ENCODE results near the gene DNAJC13. TPM values are rescaled to one million over a fixed set of nuclear protein-coding genes. Genes with fewer than 3 reads are reported as not detected.

Gene DNAJC13
- total RNA-seq, 1 experiment from 2014 or later = 18.1 TPM

DNA sequence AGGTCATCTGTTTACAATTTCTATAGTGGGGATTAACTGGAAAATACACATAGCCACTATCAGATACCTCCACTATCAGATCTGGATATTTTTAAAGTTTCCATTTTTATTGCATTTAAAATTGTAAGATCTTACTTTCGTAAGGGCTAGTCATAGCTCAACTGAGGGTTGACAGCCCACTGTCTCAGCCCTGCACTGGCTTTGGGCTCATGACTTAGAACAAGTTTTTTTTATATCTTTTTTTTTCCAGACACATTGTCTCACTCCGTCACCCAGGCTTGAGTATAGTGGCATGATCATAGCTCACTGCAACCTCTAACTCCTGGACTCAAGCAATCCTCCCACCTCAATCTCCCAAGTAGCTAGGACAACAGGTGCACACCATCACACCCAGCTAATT is 48.8 kb upstream of the DNAJC13 start:
- Mint-ChIP-seq H3K9me3 (peaks cover 0 to 3% of the 10 kb centered on the region in 2 experiments; a peak in 2 of 5 replicates), H3K27me3 (ENCODE audit: low read depth) (no peaks in the 10 kb centered on the region), H3K27ac (no peak overlapping the region), H3K4me3 (no peak overlapping the region), H3K4me1 (no peaks in the 10 kb centered on the region), H3K36me3 (ENCODE audit: insufficient read depth in 1 of 3, low read depth in 3 of 3) (no peaks in the 10 kb centered on the region)
- H2AK5ac ChIP-seq (ENCODE audit: insufficient read length, low read length) = no peak overlapping the region
- H3K4me1 ChIP-seq (ENCODE audit: insufficient read depth, low read length) = no peaks in the 10 kb centered on the region
- no peak for TF ChIP-seq CTCF (conservative IDR thresholded peaks at IDR 0.05)
- no peaks in the 10 kb centered on the region for H3K27me3 ChIP-seq (ENCODE audit: insufficient read depth, low read length)
- DNase-seq = no peak
- no peak overlapping the region for H3T11ph ChIP-seq (ENCODE audit: low read length)
- no peak overlapping the region for H2BK120ac ChIP-seq (ENCODE audit: low read depth, low read length, poor library complexity, severe bottlenecking)
- H3K4me2 ChIP-seq (ENCODE audit: insufficient read depth, insufficient read length, low read length) = no peak overlapping the region
- H3K27ac ChIP-seq (ENCODE audit: insufficient read length, low read depth, low read length) = no peak overlapping the region
- no peaks in the 10 kb centered on the region for H3K79me2 ChIP-seq (ENCODE audit: insufficient read depth, low read length)
- no peak overlapping the region for H3K14ac ChIP-seq (ENCODE audit: insufficient read depth, low read length)
- H4K8ac ChIP-seq (replicated peaks; ENCODE audit: insufficient read length, low read depth, low read length) = no peak overlapping the region
- WGBS (ENCODE audit: extremely low coverage, insufficient read length, low lambda C conversion rate) = no CpG with 5 or more reads among the region's 2 CpGs
- no peak overlapping the region for H3K56ac ChIP-seq (ENCODE audit: insufficient read length, low read depth, low read length)
- H3K4ac ChIP-seq (ENCODE audit: low read depth, low read length) = no peak overlapping the region
- no peaks in the 10 kb centered on the region for H3K79me1 ChIP-seq (ENCODE audit: insufficient read depth, low read depth, low read length, poor library complexity, severe bottlenecking)
- H3K23me2 ChIP-seq (ENCODE audit: insufficient read length, low read depth, low read length, poor library complexity, severe bottlenecking) = no peaks in the 10 kb centered on the region
- H4K5ac ChIP-seq (ENCODE audit: insufficient read length, low read depth, low read length) = no peak overlapping the region
- H4K91ac ChIP-seq (ENCODE audit: insufficient read length, low read depth, low read length) = no peak overlapping the region
- no peak overlapping the region for H2BK5ac ChIP-seq (ENCODE audit: insufficient read length, low read length)
- H2BK15ac ChIP-seq (ENCODE audit: low read depth, low read length) = no peak overlapping the region
- no peak overlapping the region for H2BK20ac ChIP-seq (ENCODE audit: low read depth, low read length, poor library complexity, severe bottlenecking)
- no peak overlapping the region for H3K23ac ChIP-seq (ENCODE audit: insufficient read length, low read depth, low read length)
- no peak overlapping the region for H3K9ac ChIP-seq (ENCODE audit: extremely low read depth, insufficient read length, low read length)
- H4K20me1 ChIP-seq (ENCODE audit: control insufficient read depth, insufficient read depth, insufficient read length) = no peaks in the 10 kb centered on the region
- no peak overlapping the region for H2AFZ ChIP-seq (ENCODE audit: low read length)
- no peak overlapping the region for H3K18ac ChIP-seq (ENCODE audit: insufficient read length, low read depth, low read length)
- no peak overlapping the region for H2BK12ac ChIP-seq (ENCODE audit: insufficient read length, low read depth, low read length)
- no peaks in the 10 kb centered on the region for H3K9me3 ChIP-seq (ENCODE audit: control insufficient read depth, low read depth, low read length)
